H1 (cell line): Measurements from ENCODE around the gene PGF. TPM values are rescaled to one million over a fixed set of nuclear protein-coding genes. Genes with fewer than 3 reads are reported as not detected.

ENCODE experiments used
- CTCF ChIA-PET: fragments of 300-600 bp; sonication (Branson Sonifier 250); formaldehyde crosslinking; loops from one replicate; lab custom pipeline; 2021; ENCODE audit not compliant: partially characterized antibody; lab: Charles Lee
- POLR2A ChIA-PET: fragments of 300-600 bp; sonication (Branson Sonifier 250); formaldehyde crosslinking; loops from one replicate; lab custom pipeline; 2021; ENCODE audit warnings: inconsistent platforms; ENCODE audit not compliant: partially characterized antibody; lab: Charles Lee
- DNase-seq, 2 experiments: peaks; one replicate each; pipeline versions ENCODE4 v3.0.0 to v3.0.0-alpha.2; 2010 to 2022; ENCODE audit warnings: low spot score in 2 of 2, low read depth in 1 of 2, mixed read lengths in 1 of 2
- FAIRE-seq: peaks from 2 replicates; lab custom pipeline; 2011; peaks lifted over from hg19 to GRCh38; lab: Jason Lieb, UNC
- H2AFZ ChIP-seq: 2 replicates; pipeline ENCODE4 v1.8.1; 2012; ENCODE audit warnings: low read length, inconsistent platforms
- H2AK5ac ChIP-seq: 2 replicates; pipeline ENCODE4 v1.6.1; 2013; ENCODE audit warnings: low read depth, low read length
- H2BK120ac ChIP-seq: replicated peaks from 2 replicates; pipeline ENCODE3; 2013; ENCODE audit warnings: low read depth, low read length, inconsistent platforms
- H2BK12ac ChIP-seq: 2 replicates; pipeline ENCODE4 v1.6.1; 2013; ENCODE audit warnings: low read depth, low read length
- H2BK15ac ChIP-seq: 2 replicates; pipeline ENCODE4 v1.6.1; 2013; ENCODE audit warnings: low read length
- H2BK20ac ChIP-seq: 2 replicates; pipeline ENCODE4 v1.6.1; 2013; ENCODE audit warnings: low read length
- H2BK5ac ChIP-seq: 2 replicates; pipeline ENCODE4 v1.6.1; 2013; ENCODE audit warnings: low read depth, low read length
- H3K14ac ChIP-seq: 2 replicates; pipeline ENCODE4 v1.6.1; 2013; ENCODE audit warnings: inconsistent platforms; ENCODE audit not compliant: insufficient read length
- H3K18ac ChIP-seq: 2 replicates; pipeline ENCODE4 v1.6.1; 2013; ENCODE audit warnings: low read length; ENCODE audit errors: extremely low read depth
- H3K23ac ChIP-seq: 2 replicates; pipeline ENCODE4 v1.6.1; 2013; ENCODE audit warnings: inconsistent platforms; ENCODE audit not compliant: insufficient read length
- H3K23me2 ChIP-seq: 2 replicates; pipeline ENCODE4 v1.6.1; 2013; ENCODE audit warnings: low read depth, low read length
- H3K27ac ChIP-seq: 2 replicates; pipeline ENCODE4 v1.6.1; 2011; ENCODE audit warnings: low read depth, low read length, inconsistent platforms
- H3K27me3 ChIP-seq, 4 experiments: replicated peaks in 1 of 4; 1 replicate in 1 of 4; 2 replicates in 3 of 4; pipeline versions ENCODE4 v1.6.1 to v1.8.1; 2011 to 2013; ENCODE audit warnings: low read length in 3 of 4, mild to moderate bottlenecking in 3 of 4, inconsistent platforms in 2 of 4, mixed read lengths in 2 of 4, moderate library complexity in 1 of 4; ENCODE audit not compliant: control insufficient read depth in 3 of 4, insufficient read depth in 3 of 4; ENCODE audit errors: extremely low read depth in 1 of 4
- H3K36me3 ChIP-seq, 4 experiments: 2 replicates each; pipeline versions ENCODE4 v1.6.1 to v1.8.1; 2011 to 2013; ENCODE audit warnings: mild to moderate bottlenecking in 4 of 4, low read length in 3 of 4, moderate library complexity in 2 of 4, control low read depth in 1 of 4, inconsistent platforms in 1 of 4; ENCODE audit not compliant: insufficient read depth in 4 of 4, control insufficient read depth in 2 of 4
- H3K4ac ChIP-seq: replicated peaks from 2 replicates; pipeline ENCODE3; 2013; ENCODE audit warnings: low read length, low read depth, mixed read lengths, inconsistent platforms; ENCODE audit not compliant: insufficient read length
- H3K4me1 ChIP-seq, 4 experiments: replicated peaks in 1 of 4; 1 replicate in 1 of 4; 2 replicates in 3 of 4; pipeline versions ENCODE4 v1.6.1 to v1.8.1; 2011 to 2013; ENCODE audit warnings: low read length in 3 of 4, inconsistent platforms in 2 of 4, mixed read lengths in 1 of 4; ENCODE audit not compliant: insufficient read depth in 4 of 4, control insufficient read depth in 3 of 4
- H3K4me2 ChIP-seq, 2 experiments: 2 replicates each; pipeline versions ENCODE4 v1.6.1 to v1.8.1; 2011 to 2013; ENCODE audit warnings: low read depth in 2 of 2, low read length in 2 of 2, control low read depth in 1 of 2, inconsistent platforms in 1 of 2, mild to moderate bottlenecking in 1 of 2; ENCODE audit not compliant: insufficient read depth in 1 of 2
- H3K4me3 ChIP-seq, 4 experiments: fragments of 200-600, 300-600 bp in 1 of 4; sonication (generic), shearing (Covaris generic), sonication (Bioruptor Twin) in 1 of 4; 2 replicates each; pipeline versions ENCODE4 v1.5.1 to v1.8.1; 2011 to 2016; ENCODE audit warnings: low read length in 4 of 4, low read depth in 3 of 4, control low read depth in 2 of 4, inconsistent platforms in 2 of 4, mild to moderate bottlenecking in 2 of 4, mixed read lengths in 1 of 4, moderate library complexity in 1 of 4; ENCODE audit not compliant: insufficient read depth in 2 of 4; ENCODE audit errors: extremely low read depth in 1 of 4
- H3K56ac ChIP-seq: replicated peaks from 2 replicates; pipeline ENCODE3; 2013; ENCODE audit warnings: low read depth, mild to moderate bottlenecking, mixed read lengths, low read length, inconsistent platforms; ENCODE audit not compliant: insufficient read length
- H3K79me1 ChIP-seq: 2 replicates; pipeline ENCODE4 v1.6.1; 2013; ENCODE audit warnings: low read depth, low read length, control low read depth
- H3K79me2 ChIP-seq, 2 experiments: 2 replicates each; pipeline versions ENCODE4 v1.6.1 to v1.8.1; 2012 to 2013; ENCODE audit warnings: low read length in 2 of 2, mild to moderate bottlenecking in 2 of 2, inconsistent platforms in 1 of 2; ENCODE audit not compliant: insufficient read depth in 2 of 2, control insufficient read depth in 1 of 2
- H3K9ac ChIP-seq, 4 experiments: replicated peaks in 1 of 4; 1 replicate in 1 of 4; 2 replicates in 3 of 4; pipeline versions ENCODE4 v1.6.1 to v1.8.1; 2011 to 2013; ENCODE audit warnings: low read depth in 3 of 4, low read length in 3 of 4, control low read depth in 2 of 4, mild to moderate bottlenecking in 2 of 4, moderate library complexity in 2 of 4, inconsistent platforms in 1 of 4; ENCODE audit errors: extremely low read depth in 1 of 4
- H3K9me3 ChIP-seq, 2 experiments: 2 replicates each; pipeline versions ENCODE4 v1.6.1 to v1.8.1; 2012 to 2013; ENCODE audit warnings: mild to moderate bottlenecking in 2 of 2, moderate library complexity in 2 of 2, control low read depth in 1 of 2, inconsistent platforms in 1 of 2, low read depth in 1 of 2, low read length in 1 of 2, mixed read lengths in 1 of 2; ENCODE audit not compliant: insufficient read depth in 2 of 2
- H4K20me1 ChIP-seq, 2 experiments: replicated peaks in 1 of 2; 2 replicates each; pipeline versions ENCODE3 to v1.8.1; 2011 to 2013; ENCODE audit warnings: inconsistent platforms in 2 of 2, low read length in 2 of 2, mild to moderate bottlenecking in 1 of 2; ENCODE audit not compliant: insufficient read depth in 2 of 2, control insufficient read depth in 1 of 2
- H4K5ac ChIP-seq: 2 replicates; pipeline ENCODE4 v1.6.1; 2013; ENCODE audit warnings: low read length, low read depth, mixed read lengths, inconsistent platforms; ENCODE audit not compliant: insufficient read length
- H4K8ac ChIP-seq: 2 replicates; pipeline ENCODE4 v1.8.0; 2013; ENCODE audit warnings: mild to moderate bottlenecking, moderate library complexity, low read length, inconsistent platforms; ENCODE audit not compliant: insufficient read depth; ENCODE audit errors: extremely low read depth
- H4K91ac ChIP-seq: replicated peaks from 2 replicates; pipeline ENCODE3; 2013; ENCODE audit warnings: low read length, mixed read lengths, inconsistent platforms; ENCODE audit not compliant: insufficient read length
- JUND ChIP-seq: IDR thresholded peaks from 2 replicates; pipeline ENCODE4 v1.6.1; 2011; ENCODE audit warnings: mild to moderate bottlenecking, improper control_type of control experiment, low read length
- KDM1A ChIP-seq: fragments of 200-600, 300-600 bp; sonication (generic); IDR thresholded peaks from 2 replicates; pipeline ENCODE4 v1.7.1; 2016; ENCODE audit warnings: mild to moderate bottlenecking, low read length, borderline replicate concordance
- MAX ChIP-seq: IDR thresholded peaks from 2 replicates; pipeline ENCODE4 v1.6.1; 2012; ENCODE audit warnings: inconsistent platforms
- RBBP5 ChIP-seq: IDR thresholded peaks from 2 replicates; pipeline ENCODE4 v1.7.1; 2012; ENCODE audit warnings: low read depth, mild to moderate bottlenecking, inconsistent platforms, low read length, moderate library complexity, borderline replicate concordance
- RXRA ChIP-seq: IDR thresholded peaks from 2 replicates; pipeline ENCODE4 v1.6.1; 2011; ENCODE audit warnings: low read depth, mild to moderate bottlenecking, low read length, moderate library complexity; ENCODE audit not compliant: insufficient read depth
- SP1 ChIP-seq: IDR thresholded peaks from 2 replicates; pipeline ENCODE4 v1.6.1; 2011; ENCODE audit warnings: low read depth, low read length
- SRF ChIP-seq: IDR thresholded peaks from 2 replicates; pipeline ENCODE4 v1.6.1; 2011; ENCODE audit warnings: mild to moderate bottlenecking, low read depth, low read length, moderate library complexity
- SUZ12 ChIP-seq: fragments of 200-600 bp; sonication (generic); IDR thresholded peaks from 2 replicates; pipeline ENCODE4 v1.6.1; 2012; ENCODE audit warnings: mild to moderate bottlenecking, inconsistent platforms, low read length, moderate library complexity, mixed read lengths
- TAF7 ChIP-seq: optimal IDR thresholded peaks from 2 replicates; pipeline ENCODE3; 2011; ENCODE audit warnings: low read depth, mild to moderate bottlenecking, inconsistent platforms, low read length, moderate library complexity, borderline replicate concordance
- YY1 ChIP-seq: IDR thresholded peaks from 2 replicates; pipeline ENCODE4 v1.6.1; 2011; ENCODE audit warnings: low read depth, mild to moderate bottlenecking, low read length
- WGBS, 2 experiments: shearing (Covaris generic) in 1 of 2; methylation state at CpG; one replicate each; pipeline versions ENCODE4 v1.1.6 to v1.1.7; 2013 to 2015; ENCODE audit warnings: low lambda C conversion rate in 2 of 2, mixed read lengths in 2 of 2, inconsistent platforms in 1 of 2, low coverage in 1 of 2, missing lambda C conversion rate in 1 of 2; ENCODE audit not compliant: insufficient replicate concordance in 2 of 2, insufficient coverage in 1 of 2, insufficient read length in 1 of 2; ENCODE audit errors: extremely low coverage in 1 of 2, missing lambda C conversion rate in 1 of 2; 5-methylcytosine and 5-hydroxymethylcytosine counted together
- polyA plus RNA-seq, 7 experiments: library from polyadenylated mRNA; depleted of rRNA in 3 of 7; stranded (reverse) in 5 of 7; unstranded in 2 of 7; fragments of >200 nt in 5 of 7; fragments of 200-250 nt in 2 of 7; gene quantifications; 1 replicate in 5 of 7; 2 replicates in 1 of 7; 4 replicates in 1 of 7; pipeline versions ENCODE4 v1.2.1 to v1.2.3, GENCODE V29; 2011 to 2013; ENCODE audit warnings: missing spikeins in 2 of 7, mixed read lengths in 2 of 7
- total RNA-seq: library from RNA; stranded (reverse); fragmentation: NEBNext Ultra II Directional; extraction: Animal tissue kit (Norgen Biotek cat#: 25700); gene quantifications from 2 replicates; pipeline ENCODE4 v1.2.1, GENCODE V29; 2021

PGF gene
- total and polyA plus RNA-seq, 2 of the 8 experiments (the other 6 are each of a cell fraction or from before 2014, with no cell fraction given): 2.1 to 4.1 TPM

GRCh38 chr14:74922752-74923401 lies 32.5 kb downstream of the PGF start, which contains the start of gene RPS6KL1:
TSS of gene RPS6KL1 (minus strand) at chr14:74923260. CDS start at chr14:74921541, 1,719 bp downstream.
- H3K9ac ChIP-seq: peak within 1 kb of the TSS; percentile 47 to 67 (median 62)
- H4K8ac ChIP-seq: peak within 1 kb of the TSS; percentile 89
- no peak within 1 kb of the TSS for H3K14ac ChIP-seq
- CTCF ChIA-PET: interaction anchor here (0.7 to 4.3 kb wide), 11 partner anchors 9 to 166 kb away, joined by 3 to 36 read pairs (median 7); no protein-coding TSS in a partner anchor
- H2BK12ac ChIP-seq: no peak within 1 kb of the TSS
- H3K4ac ChIP-seq: no peak within 1 kb of the TSS
- H3K4me2 ChIP-seq: peak within 1 kb of the TSS; percentile 61 to 79
- H4K20me1 ChIP-seq: no peaks in the 10 kb centered on the region
- no peak within 1 kb of the TSS for H2BK5ac ChIP-seq
- H2BK120ac ChIP-seq: no peak within 1 kb of the TSS
- no peak within 1 kb of the TSS for H3K18ac ChIP-seq
- no peak within 1 kb of the TSS for H3K23ac ChIP-seq
- no peak within 1 kb of the TSS for H3K27ac ChIP-seq
- FAIRE-seq: no peak
- no peaks in the 10 kb centered on the region for H3K79me2 ChIP-seq
- no peaks in the 10 kb centered on the region for H3K79me1 ChIP-seq
- DNase-seq: peak; percentile 50 to 86
- H3K23me2 ChIP-seq: peaks cover 2% of the 10 kb centered on the region; the same call in 1 of the 2 replicates
- peak within 1 kb of the TSS; percentile 59 for H3K56ac ChIP-seq
- no peaks in the 10 kb centered on the region for H3K9me3 ChIP-seq
- peak within 1 kb of the TSS; percentile 57; the same call in 1 of the 2 replicates for H2AFZ ChIP-seq
- no peaks in the 10 kb centered on the region for H3K4me1 ChIP-seq
- no peak within 1 kb of the TSS for H4K5ac ChIP-seq
- H3K27me3 ChIP-seq: 0 out of 7 replicates have a peak, but pooled peaks cover 0 to 2% (median 0%) of the 10 kb centered on the region in 4 experiments
- no peak within 1 kb of the TSS for H2BK20ac ChIP-seq
- H2BK15ac ChIP-seq: peak within 1 kb of the TSS; percentile 72; the same call in 1 of the 2 replicates
- POLR2A ChIA-PET: interaction anchor here (0.8 to 3.6 kb wide), 17 partner anchors 9 to 161 kb away, joined by 3 to 16 read pairs (median 4); no protein-coding TSS in a partner anchor
- peak within 1 kb of the TSS; percentile 64 for H4K91ac ChIP-seq
- 3% methylated on average over 41 of the region's 51 CpGs; no CpG with 5 or more reads in 1 of the 2 experiments for WGBS, 2 experiments
- no peak within 1 kb of the TSS for H2AK5ac ChIP-seq
- H3K36me3 ChIP-seq: peaks cover 0 to 3% (median 0%) of the 10 kb centered on the region in 4 experiments; a peak in 3 of 8 replicates
- peak within 1 kb of the TSS; percentile 49 to 78 (median 68) for H3K4me3 ChIP-seq
- TF ChIP-seq YY1: no peak
- no peak for TF ChIP-seq TAF7
- no peak; the same call in 1 of the 2 replicates for TF ChIP-seq KDM1A
- TF ChIP-seq SP1: no peak
- TF ChIP-seq JUND: peak; percentile 51; the same call in 1 of the 2 replicates
- TF ChIP-seq SRF: no peak
- TF ChIP-seq RXRA: no peak
- TF ChIP-seq MAX: peak; percentile 45
- no peak for TF ChIP-seq SUZ12
- TF ChIP-seq RBBP5: 0 out of 2 replicates have a peak, but pooled peaks have one; percentile 46
